Measurements from ENCODE around the gene NTPCR.

NTPCR gene

DNA sequence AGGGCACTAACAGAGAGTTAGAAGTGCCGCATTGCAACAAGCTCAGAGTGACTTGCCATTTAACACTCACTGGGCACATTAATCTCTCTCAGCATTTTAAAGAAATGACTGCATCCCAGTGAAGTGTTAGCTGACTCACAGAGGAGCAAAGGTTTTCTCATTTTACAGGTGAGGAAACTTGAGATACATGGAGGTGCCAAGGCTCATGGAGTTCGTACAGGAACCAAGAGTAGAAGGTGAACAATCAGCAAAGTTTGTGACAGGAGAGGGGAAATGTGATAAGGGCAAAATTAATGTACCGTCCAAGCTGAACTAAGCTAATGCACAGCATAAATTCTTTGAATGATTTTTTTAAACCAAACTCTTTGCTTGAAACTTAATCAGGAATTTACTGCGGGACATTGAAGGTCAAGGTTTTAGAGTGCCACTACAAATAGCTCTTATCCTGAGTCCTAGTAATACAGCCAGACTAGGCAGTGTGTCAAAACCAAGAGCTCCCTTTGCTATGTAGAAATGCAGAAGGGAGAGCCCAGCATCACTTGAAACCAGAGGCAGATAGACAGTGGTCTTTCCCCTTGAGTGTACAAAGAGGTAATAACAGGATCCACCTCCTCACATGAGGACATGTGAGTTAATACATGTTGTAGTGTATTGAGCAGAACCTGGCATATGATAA is 22.4 kb upstream of the NTPCR start:
- no peak for DNase-seq

GRCh38 chr1:232932486-232933425 is 17.7 kb upstream of the NTPCR start:
- no peak for DNase-seq

- no peak for DNase-seq
These were observed 13.5 kb upstream of the NTPCR start for GRCh38 chr1:232936941-232937340.

GRCh38 chr1:232937741-232938375 is 12.6 kb upstream of the NTPCR start:
- DNase-seq: no peak

GRCh38 chr1:232938926-232939325 is 11.5 kb upstream of the NTPCR start:
- DNase-seq: no peak

DNA sequence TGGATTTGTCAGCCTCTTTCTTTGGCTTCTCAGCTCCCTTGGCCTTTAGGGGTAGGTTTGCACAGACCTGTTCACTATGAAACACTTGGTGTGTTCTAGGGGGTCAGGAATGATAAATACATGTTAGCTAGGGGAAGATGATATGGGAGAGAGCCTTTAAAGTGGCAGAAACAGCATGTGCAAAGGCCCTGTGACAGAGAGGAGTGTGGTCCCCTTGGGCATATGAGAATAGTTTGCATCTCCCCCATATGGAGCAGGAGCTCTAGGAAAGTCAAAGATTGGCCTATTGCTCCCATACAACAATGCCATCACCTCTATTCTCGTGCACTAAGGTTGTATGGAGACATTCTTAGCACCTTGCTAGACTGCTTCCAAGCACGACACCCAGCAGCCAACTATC is 10.7 kb upstream of the NTPCR start:
- DNase-seq: no peak

- DNase-seq: no peak
These were observed 10.1 kb upstream of the NTPCR start for GRCh38 chr1:232940262-232940661.

DNA sequence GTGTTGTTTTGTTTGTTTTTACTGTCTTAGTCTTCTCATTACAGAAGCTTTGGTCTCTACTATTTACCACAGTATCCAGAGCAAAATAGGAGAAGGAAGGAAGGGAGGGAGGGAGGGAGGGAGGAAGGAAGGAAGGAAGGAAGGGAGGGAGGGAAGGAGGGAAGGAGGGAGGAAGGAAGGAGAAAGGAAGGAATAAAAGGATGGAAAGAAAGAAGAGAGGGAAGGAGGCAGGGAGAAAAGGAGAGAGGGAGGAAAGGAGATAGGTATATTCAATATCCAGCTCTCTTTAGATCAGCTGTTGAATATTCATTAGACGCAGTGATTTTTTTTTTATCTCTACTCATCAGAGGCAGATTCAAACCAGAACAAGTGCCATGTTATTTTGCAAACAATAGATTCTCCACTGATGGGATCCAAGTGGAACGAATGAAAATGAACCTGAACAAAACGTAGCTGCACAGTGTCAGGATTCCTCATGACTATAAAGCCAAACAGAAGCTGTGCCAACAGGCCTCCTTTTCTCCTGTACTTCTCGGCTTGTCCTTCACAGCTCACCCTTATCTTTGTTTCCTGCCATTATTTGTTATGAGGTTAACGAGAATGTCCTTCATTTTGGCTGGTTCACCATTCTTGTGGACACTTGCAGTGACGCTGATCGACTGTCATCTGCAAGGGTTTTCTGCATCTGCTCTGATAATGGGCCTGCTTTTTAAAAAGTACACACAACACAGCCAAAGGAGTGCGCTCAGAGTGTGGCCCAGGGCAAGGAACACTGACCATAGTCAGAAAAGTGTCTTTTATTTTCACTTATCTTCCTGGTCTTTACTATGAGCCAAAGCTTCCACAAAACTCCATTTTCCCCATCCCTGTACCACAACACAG is 7.8 kb upstream of the NTPCR start:
- no peak for DNase-seq

GRCh38 chr1:232943679-232944252 is 6.6 kb upstream of the NTPCR start:
- no peak for DNase-seq

DNA sequence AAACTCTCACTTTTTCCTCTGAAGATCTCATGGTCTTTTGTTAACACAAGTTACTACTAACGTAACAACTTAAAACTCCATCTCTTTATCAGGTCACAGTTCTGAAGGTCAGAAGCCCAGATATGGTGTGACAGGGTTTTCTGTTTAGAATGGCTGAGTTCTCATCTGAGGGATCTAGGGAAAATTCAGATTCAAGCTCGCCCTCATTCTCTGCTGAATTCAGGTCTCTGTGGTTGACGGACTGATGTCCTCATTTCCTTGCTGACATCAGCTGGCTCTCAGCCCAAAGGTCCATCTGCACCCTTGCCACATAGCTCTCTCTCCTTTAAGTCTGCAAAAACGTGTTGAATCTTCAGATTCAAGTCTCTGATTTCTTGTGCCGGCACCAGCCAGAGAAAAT is 6.1 kb upstream of the NTPCR start:
- DNase-seq: no peak

DNA sequence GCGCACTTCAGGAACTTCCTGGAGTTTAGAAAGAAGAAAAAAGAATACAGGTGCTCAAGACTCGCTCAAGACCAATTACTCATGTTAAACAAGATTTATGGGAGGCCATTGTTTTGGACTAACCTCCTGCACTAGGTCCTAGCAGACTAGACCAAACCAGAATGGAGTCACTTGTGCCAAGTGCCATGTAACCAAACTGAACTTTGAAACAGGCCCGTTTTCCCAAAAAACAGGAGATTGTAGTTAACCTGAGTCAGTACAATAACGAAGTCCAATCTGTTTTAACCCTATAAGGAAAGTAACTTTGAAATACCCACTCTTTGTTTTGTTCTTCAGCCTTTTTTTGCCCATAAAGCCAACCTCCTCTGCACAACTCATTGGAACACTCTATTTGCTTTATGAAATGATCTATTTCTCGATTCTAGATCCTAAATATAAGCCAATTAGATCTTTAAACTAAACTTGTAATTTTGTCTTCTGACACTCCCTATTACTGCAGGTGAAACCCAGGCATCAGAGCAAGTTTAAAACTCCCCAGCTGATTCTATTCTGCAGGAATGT is 695 bp upstream of the NTPCR start:
- DNase-seq: no peak

DNA sequence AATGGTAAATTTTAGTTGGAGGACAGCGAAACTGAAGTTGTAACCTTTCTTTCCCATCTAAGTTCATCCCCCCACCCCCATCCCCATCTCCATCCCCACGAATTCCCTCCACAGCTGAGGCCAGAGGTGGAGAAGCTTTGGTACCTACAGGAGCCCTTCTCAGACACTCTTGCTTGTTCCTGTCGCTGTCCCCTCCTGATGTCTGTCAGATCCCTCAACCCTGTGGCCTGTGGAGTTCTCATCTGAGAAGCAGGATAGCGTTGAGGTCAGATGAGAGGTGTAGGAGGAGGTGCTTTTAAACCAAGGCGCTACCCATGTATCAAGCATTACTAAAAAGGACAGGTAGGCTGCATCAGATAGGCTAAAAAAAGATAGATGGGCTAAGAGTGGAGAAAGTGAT is 769 bp downstream of the NTPCR start:
- DNase-seq: no peak

DNA sequence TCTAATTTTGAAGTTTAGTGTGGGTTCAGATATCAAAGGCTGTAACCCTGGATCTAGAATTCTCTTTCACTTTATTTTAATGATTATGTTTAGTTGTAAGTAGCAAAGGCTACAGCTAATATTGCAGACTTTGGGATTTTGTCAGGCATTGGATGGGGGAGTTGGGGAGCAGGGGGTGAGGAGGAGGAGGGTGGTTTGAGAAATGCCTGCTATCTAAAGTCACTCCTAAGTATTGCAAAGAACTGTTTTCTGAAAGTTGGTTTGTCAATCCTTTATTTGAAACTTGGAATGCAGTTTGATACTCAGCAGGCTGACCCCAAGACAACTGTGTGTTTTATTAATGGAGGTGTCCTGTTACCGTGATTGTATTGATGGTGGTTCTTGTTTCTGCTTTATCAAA is 1.2 kb downstream of the NTPCR start:
- DNase-seq: no peak

DNA sequence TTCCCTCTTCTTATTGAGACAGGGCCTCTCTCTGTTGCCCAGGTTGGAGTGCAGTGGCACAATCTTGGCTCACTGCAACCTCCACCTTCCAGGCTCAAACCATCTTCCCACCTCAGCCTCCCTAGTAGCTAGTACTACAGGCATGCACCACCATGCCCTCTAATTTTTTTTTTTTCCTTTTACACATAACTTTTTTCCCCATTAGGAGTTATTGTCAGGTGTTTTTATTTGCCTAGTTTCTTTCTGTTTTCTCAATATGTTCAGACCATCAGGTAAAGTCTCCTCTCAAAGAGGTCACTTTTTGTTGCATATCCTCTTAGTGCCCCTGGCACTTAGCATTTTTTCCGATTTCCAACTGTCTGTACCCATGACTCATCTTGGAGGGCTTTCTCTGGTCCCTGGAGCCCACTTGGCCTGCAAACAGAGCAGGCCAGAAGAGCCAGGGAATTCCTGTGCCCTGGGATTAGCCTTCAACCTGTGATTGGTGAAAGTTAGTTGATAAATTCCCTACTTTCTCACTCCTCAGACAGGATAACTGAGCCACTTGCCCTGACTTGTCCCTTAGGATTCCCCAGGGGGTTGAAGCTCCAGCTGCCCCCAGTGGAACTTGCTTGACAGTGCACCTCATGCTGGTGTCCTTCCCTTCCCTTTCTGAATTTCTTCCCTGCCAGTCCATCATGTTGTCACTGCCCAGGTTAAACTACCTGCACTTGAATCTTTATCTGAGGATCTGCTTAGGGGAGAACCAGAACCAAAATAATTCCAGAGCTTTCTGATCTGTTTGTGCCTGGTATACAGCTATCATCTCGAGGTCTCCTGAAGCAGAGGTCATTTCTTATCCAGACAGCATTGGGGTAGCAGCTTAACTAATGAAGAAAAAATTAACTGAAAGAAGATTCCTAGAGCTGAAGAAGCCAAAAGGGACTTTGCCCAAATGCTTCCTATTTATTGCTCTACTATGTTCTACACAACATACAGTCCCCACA is 2.4 kb downstream of the NTPCR start:
- DNase-seq: no peak

GRCh38 chr1:232954594-232955365 is 4.4 kb downstream of the NTPCR start:
- DNase-seq: no peak

DNA sequence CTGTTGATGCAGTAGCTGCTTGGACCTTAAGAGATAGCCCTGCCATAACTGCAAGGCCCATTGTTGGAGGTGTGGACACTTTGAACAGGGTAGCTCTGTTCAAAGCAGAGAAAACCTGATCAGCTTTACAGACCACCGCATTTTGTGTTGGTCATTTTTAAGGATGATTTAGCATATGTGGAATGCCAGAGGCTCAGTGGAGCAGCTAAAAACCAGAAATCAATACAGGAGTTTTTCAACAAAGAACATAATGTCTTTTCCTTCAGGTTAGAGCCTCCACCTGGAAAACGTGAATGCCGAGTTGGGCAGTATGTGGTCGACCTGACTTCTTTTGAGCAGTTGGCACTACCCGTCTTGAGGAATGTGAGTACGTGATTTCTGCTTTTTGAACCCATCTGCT is 5.7 kb downstream of the NTPCR start:
- no peak for DNase-seq

DNA sequence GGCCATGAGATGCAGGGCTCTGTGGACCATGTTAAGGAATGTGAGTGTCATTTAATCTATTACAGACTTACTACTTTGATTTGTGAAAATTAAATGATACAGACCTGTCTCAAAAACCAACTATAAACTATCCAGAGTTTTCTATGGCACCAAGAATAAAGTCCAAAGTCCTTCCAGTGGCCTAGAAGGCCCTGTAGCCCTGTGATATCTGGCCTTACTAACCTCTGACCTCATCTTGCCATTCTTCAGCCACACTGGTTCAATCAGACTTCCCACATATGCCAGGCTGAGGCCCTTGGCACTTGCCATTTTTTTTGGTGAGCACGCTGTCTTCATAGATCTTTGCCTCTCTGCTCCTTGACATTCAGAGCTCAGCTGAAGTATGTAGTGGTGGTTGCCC is 7.7 kb downstream of the NTPCR start:
- no peak for DNase-seq

DNA sequence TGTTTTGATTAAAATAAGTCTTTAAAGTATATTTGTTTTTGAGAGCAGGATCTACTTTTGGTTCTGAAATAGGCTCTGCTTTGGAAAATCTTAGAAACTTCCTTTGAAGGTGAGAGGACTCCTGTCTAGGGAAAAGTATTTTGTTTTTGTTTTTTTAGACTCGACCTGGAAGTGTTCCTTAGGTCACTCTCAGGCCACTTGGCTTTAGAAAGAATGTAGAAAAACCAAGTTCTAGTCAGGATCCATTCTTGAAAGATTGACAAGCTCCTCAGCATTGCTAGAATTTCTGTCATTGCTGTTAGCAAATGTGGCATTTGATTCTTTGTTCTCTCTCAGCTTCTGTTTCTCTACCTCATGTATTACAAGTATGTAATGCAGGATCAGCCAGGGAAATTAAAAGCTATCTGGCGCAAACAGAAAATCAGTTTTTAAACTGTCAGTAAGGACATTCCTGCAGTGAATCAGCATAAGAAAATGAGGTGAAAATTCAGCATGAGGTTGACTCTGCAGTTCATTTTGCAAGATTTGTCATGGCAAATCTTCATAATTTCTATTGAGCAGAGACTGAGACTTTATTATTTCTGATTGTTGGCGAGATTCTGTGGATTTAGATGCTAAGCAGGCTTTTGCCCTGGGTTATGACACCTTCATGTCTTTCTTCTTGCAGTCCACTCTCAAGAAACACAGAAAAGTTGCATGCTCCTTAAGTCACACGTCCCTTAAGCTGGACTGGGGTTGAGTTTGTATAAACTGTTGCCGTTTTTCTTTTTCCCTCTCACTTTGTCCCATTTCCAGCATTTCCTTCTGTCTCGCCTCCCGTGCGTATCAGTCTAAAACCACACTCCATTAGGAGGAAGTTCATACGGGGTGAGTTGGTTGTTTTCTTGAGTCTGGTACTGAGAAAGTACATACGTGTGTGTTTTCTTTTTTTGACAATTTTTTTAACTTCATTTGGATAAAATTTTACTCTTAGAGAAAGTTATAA is 12.6 kb downstream of the NTPCR start:
- no peak for DNase-seq

GRCh38 chr1:232964601-232965000 is 14.2 kb downstream of the NTPCR start:
- DNase-seq: no peak

All from effector CD4-positive, alpha-beta T cell (primary cell).